LHCN-M2 (cell line): ENCODE results near the gene MATN3. TPM values are rescaled to one million over a fixed set of nuclear protein-coding genes. Genes with fewer than 3 reads are reported as not detected.
"Not testable (repeated sequence)": the region's sequence is repeated elsewhere in the genome, so short reads cannot be mapped to it uniquely, and the experiment has no call there.

Source experiments
- DNase-seq: peaks from one replicate; pipeline ENCODE4 v3.0.0-alpha.2; 2012; ENCODE audit warnings: low read depth
- polyA plus RNA-seq: library from polyadenylated mRNA; unstranded; fragments of >200 nt; gene quantifications from one replicate; pipeline ENCODE4 v1.2.1, GENCODE V29; 2012; ENCODE audit warnings: missing spikeins
- total RNA-seq: library from RNA; depleted of rRNA; stranded (reverse); fragments of >200 nt; gene quantifications from 2 replicates; pipeline ENCODE4 v1.2.3, GENCODE V29; 2014; rRNA removed

The MATN3 gene
- total RNA-seq, result 6.9 and 8.2 TPM in 2 replicates
- polyA plus RNA-seq, result 8.0 TPM

DNA sequence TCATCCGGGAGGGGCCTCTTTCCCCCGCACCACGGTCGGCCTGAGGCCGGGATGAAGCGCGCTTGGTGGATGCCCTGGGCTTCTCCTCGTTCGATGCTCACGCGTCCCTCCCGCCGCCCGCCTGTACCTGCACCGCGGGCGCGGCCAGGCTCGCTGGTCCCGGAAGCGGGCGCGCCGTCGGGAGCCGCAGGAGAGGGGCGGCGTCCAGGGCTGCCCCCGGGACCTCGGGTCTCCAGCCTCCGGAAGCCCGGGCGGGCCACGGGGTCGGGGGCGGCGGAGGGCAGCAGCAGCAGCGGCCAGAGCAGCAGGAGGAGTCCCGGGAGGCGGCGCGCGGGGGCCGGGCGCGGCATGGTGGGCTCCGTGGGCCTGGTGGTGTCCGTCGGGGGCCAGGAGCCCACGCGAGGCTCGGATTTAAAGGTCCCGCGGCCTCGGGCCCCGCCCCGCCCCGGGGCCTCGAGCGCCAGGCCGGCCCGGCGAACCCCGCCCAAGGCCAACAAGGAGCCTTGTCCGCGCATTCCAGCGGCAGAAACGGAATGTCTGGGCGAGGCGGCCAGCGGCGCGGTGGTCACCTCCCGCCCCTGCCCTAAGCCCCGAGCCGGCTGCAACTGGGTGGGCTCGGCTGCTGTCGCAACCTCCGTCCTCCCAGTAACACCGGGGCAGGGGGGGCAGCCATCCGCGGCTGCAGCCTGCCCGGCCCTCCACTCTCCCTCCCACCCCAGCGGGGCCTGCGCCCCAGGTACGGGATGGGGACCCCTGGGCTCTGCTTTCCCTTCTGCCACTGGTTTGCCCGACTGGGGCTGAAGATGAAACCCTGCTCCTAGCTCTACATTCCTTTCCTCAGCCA is at the start of gene MATN3:
MATN3 (minus strand) TSS at position 387 of the 844 bp plus-strand sequence; CDS start at position 350, 37 bp downstream.
- peak; percentile 39 for DNase-seq

DNA sequence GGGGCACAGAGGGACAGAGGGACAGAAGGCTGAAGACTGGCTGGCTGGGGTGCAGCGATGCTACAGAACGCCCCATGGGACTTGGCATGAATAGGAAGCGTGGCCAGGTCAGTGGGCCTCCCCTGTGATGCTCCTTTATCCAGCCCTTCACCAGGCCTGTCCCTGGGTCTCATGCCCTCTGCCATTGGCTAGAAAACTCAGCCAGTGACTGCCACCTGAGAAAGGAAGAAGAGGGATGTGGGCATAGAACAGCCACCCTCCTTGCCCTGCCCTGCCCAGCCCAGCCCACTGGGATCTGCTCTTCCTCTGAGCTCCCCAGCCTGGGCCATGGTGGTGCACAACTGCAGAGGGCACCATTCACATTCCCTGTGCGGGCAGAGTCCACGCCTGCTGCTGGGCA is 49.5 kb upstream of the MATN3 start:
- no peak for DNase-seq

GRCh38 chr2:20061476-20061875 is 49.0 kb upstream of the MATN3 start:
- no peak for DNase-seq

DNA sequence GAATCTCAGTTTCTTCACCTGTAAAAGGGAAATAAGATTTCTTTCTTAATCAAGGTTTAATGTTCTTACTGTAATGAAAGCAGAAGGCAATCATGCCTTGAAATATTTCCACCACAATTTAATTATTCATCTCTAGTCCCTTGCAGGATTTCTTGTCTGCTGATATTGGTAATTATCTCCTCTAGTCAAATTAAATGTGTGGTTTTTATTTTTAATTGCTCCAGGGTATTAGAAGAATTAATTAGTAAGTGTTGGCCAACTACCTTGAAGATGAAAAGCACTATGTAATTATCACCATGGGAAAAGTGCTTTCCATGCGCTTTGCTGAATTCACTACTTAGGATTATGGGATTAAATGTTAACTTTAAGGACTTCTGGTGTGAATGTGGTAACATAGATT is 47.6 kb upstream of the MATN3 start:
- no peak for DNase-seq

GRCh38 chr2:20057268-20057667 is 44.8 kb upstream of the MATN3 start:
- no peak for DNase-seq

DNA sequence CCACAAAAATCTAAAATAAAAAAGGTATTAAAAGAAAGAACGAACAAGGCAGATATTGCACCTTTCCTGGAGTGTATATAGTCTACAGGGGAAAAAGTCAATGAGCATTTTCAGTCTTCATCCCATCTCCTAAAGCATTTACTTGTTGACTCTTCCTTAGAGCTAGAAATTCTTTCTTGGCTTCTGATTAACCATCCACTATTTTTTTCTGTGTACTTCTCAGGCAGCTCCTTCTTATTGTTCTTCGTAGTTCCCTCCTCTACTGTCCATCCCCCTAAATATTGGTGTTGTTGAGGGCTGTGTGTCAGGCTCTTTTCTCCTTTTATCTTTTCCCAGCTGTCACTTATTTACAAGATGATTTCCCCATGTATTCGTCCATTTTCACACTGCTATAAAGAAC is 42.5 kb upstream of the MATN3 start:
- DNase-seq, result no peak

- no peak for DNase-seq
These were observed 41.7 kb upstream of the MATN3 start for GRCh38 chr2:20054119-20054518.

GRCh38 chr2:20052861-20053281 is 40.4 kb upstream of the MATN3 start:
- DNase-seq, result peak; percentile 78

DNA sequence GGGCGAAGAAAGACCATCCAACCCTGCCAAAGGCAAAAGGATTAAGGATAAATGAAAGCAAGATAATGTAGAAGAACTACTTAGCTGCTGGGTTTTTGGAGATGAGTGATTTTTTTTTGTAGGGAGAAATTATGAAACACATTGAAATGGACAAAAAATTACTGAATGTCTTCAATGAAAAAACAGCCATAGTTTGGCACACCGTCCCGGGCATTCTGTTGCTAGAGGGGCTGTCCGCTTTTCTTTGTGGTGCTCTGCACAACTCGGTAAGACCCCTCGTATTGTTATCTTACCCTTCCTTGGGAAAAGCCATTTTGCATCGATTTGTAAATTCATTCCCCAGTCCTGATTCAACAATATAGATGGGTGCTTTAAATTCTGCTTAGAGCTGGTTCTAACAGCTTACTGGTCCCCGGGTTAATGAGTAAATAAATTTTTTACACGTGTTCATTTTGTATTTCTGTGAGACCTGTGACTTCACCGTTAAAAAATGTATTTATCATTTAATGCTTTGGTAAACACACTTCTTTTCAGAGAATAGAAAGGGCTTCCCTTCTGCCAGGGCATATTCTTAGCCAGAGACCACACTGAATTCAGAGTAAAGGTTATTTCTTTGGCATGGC is 39.9 kb upstream of the MATN3 start:
- DNase-seq, result peak; percentile 37

DNA sequence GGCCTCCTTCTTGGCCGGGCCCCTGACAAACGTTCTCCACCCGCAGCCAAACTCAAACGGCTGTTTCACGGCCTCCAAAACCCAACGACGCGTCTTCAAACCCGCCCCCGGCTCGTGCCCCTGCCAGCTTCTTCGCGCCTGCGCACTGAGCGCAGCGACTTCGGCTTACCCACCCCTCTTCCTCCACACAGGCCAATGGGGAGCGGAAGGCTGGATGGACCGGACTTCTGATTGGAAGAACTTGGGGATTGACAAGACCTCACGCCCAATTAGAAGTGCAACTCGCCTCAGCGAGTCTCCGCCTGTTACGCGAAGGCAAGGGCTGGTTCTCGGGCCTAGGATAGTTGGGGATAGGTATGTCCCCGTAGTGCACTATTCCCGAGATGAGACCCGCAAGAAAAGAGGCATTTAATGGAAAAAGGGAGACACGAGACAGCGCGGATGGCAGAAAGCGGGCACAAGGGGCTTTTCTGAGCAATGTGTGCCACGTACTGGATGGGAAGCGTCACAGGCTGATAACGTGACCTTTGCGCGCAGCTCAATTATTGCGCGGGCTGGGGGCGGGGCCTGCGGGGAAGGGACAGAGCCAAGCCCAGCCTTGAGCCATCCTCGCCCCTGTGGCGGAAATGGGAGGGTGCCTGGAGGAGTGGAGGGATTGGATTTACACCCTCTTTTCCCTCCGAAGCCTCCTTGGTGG is 39.2 kb upstream of the MATN3 start, which contains the start of gene LAPTM4A:
LAPTM4A (minus strand) TSS at position 97 of the 697 bp plus-strand sequence. CDS start 108 bp downstream, outside the sequence.
- peak; percentile 100 for DNase-seq

- DNase-seq, result peak; percentile 68
These were observed 38.4 kb upstream of the MATN3 start for GRCh38 chr2:20050646-20051531.

DNA sequence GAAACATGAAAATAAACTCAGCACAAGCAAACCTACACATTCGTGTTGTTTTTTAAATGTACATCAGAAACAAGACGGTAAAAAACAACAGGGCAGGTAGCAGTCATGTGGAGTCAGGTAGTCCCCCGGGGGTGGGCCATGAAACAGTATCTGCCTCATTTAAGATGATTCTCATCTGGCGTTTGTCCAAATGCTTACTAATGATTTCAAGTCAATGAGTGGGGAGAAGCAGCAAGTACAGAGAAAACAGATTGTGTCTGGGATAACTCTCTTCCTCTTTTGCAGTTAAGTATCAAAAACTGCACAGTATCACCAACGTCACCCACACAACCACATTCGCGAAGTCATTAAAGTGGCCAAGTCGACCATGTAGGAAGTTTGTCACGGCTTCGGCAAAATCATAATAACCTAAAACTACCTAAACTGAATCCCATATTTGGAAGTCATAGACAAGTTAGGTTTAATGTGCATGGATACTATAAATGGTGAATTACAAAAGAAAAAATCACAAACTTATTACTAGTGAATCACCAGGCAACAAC is 37.7 kb upstream of the MATN3 start:
- peak; percentile 66 for DNase-seq

DNA sequence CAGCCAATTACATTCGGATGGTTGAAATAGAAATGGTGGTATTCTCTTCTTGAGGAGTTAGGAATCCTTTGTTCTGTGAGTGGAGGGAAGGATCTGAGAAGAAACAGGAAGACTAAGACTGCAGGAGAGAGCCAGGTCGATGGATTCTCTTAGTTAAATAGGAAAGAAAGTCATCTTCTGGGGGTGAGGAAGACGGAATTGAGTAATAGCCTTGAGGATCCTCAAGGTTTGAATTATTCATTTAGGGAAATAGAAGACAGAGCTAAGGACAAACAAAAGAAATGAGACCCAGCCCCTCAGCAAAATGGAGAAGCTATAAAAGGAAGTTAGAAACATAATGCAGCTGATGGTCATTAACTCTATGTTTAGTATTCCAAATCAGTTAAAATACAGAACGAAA is 37.2 kb upstream of the MATN3 start:
- no peak for DNase-seq

- no peak for DNase-seq
These were observed 36.3 kb upstream of the MATN3 start for GRCh38 chr2:20048488-20049448.

DNA sequence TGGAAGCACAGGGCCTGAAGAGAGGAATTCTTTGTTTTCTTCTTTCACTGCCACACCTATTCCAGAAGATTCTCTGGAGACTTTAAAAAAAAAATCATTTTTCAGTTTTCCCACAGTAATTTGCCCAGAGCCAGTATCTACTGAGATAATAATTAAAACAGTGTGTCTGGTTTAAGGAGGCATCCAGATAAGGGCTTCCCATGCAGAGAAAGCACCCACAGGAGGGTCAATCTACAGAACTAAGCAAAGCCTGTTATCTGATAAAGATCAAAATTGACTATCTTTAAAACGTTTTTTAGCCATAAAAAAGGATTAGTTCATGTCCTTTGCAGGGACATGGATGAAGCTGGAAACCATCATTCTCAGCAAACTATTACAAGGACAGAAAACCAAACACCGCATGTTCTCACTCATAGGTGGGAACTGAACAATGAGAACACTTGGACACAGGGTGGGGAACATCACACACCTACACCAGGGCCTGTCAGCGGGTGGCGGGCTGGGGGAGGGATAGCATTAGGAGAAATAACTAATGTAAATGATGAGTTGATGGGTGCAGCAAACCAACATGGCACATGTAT is 33.3 kb upstream of the MATN3 start:
- DNase-seq, result not testable (repeated sequence)

DNA sequence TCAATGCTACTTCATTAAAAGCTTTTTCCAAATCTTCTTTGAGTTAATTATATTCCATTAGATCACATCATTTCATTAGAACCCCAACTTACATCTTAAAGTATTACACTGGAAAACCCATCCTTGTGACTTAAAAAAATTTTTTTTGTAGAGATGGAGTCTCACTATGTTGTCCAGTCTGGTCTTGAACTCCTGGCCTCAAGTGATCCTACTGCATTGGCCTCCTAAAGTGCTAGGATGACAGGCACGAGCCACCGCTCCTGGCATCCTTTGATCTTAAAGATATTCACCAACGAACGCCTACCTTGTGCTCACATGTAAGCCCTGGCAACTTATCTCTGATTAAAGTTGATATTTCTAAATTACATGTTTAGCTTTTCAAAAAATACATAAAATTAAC is 32.3 kb upstream of the MATN3 start:
- DNase-seq, result no peak

DNA sequence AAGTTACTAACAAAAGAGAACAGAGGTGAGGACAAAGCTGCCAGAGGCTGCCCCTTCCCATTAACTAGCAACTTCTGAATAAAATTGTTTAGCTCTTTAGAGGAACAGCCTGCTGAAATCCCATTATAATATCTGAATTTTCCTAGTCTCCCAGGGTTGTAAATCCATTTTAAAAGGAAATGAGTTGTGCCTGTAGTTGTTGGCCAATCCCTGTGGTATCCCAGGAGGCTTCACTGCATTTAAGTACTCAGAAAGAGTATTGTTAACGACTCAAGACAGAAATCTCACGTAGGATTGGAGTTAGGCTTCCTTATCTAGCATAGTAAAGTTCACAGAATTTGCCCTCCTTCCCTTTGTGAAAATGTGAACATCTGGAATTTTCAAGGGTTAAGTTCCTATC is 30.1 kb upstream of the MATN3 start:
- DNase-seq, result no peak

GRCh38 chr2:20040489-20041172 is 28.2 kb upstream of the MATN3 start:
- DNase-seq, result peak; percentile 49

- DNase-seq, result no peak
These were observed 25.2 kb upstream of the MATN3 start for GRCh38 chr2:20037660-20038059.
